ENCODE data around the gene ADCY2.

The ADCY2 gene

GRCh38 chr5:7813576-7813975, 417.6 kb downstream of the ADCY2 start:
- TF ChIP-seq CTCF (conservative IDR thresholded peaks at IDR 0.05; ENCODE audit: low read length): no peak
- DNase-seq (ENCODE audit: low read depth): no peak
- H3K4me3 ChIP-seq (ENCODE audit: low read length): no peak overlapping the region

DNA sequence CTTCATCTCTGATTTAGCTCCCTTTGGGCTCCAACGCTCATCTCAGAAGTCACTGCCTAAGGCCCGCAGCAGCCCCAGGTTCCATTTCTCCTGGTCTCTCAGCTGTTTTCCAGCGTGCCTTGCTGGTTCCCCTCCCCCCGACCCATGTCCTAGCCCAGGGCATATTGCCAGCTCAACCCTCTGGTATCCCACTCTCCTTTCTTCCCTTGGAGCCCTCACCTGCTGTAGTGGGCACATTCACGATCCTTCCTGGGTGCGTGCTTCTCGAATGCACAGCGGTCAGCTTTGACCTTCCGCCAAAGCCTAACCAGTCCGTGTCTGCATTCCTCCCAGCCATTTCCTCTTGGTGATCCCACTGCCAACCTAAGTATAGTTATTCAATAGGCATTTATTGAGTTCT, 418.9 kb downstream of the ADCY2 start:
- H3K4me3 ChIP-seq (ENCODE audit: low read length): no peak overlapping the region

DNA sequence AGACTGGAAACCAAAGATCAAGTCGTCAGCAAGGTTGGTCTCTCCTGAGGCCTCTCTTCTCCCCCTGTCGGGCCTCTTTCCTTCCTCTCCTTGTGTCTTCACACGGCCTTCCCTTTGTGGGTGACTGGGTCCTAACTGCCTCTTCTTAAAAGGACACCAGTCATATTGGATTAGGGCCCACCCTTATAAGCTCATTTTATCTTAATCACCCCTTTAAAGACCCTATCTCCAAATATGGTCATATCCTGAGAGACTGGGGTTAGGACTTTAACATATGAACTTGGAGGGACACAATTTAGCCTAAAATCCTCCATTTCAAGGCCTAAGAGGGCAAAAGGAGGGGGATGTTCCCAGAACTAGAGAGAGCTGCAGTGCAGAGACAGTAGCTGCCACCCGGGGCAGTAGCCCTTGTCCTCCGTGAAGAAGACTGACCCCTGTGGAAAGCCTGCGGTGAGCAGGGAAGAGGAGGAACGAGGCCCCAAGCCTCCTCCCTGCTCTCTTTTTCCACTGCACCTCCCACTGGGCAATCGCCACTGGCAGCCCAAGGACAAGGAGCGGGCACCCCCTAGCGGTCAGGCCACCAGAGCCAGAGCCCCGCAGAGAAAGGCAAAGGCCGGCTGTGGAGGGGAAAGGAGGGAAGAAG, 420.1 kb downstream of the ADCY2 start:
- no peak overlapping the region for H3K4me3 ChIP-seq (ENCODE audit: low read length)
- peak; percentile 53 for DNase-seq (ENCODE audit: low read depth)
- TF ChIP-seq CTCF (conservative IDR thresholded peaks at IDR 0.05; ENCODE audit: low read length): peak; percentile 75

More for the DNA sequence above, 418.9 kb downstream of the ADCY2 start:
- no peak for DNase-seq (ENCODE audit: low read depth)
- TF ChIP-seq CTCF (conservative IDR thresholded peaks at IDR 0.05; ENCODE audit: low read length): no peak

DNA sequence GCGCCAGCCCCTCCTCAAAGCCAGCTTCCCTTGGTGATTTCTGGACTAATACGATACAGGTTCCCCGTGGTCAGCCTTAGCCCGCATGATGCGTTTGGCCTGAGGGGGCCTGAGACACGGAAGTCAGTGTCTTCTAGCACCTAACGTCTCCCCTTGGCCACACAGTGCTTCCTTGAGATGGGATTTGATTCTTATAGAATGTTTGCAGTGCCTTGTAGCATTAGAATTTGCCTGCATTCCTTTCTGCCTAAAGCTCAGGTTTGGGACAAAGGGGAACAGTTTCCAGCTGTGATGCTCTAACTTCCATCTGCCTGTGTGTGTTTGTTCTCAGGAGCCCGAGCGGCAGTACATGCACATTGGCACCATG, 420.6 kb downstream of the ADCY2 start:
- TF ChIP-seq CTCF (conservative IDR thresholded peaks at IDR 0.05; ENCODE audit: low read length): no peak
- no peak for DNase-seq (ENCODE audit: low read depth)
- H3K4me3 ChIP-seq (ENCODE audit: low read length): no peak overlapping the region

DNA sequence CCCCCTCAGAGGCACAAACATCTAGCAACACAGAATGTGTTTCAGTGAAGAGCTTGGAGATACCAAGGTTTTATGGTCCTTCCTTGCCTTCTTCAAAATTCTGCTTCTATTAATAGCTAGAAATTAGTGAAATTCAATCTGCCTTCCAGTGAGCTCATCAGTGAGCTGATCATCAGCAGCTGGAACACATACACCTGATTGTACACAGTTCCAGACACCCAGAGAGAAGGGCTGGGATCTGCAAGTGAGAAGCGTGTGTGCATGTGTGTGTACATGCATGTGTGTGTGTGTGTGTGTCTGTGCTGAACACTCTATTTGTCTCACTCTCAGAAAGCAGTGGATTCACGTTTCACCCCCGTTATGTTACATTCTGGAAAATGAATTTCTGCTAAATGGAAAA, 426.5 kb downstream of the ADCY2 start:
- DNase-seq (ENCODE audit: low read depth): no peak
- H3K4me3 ChIP-seq (ENCODE audit: low read length): no peak overlapping the region
- TF ChIP-seq CTCF (conservative IDR thresholded peaks at IDR 0.05; ENCODE audit: low read length): no peak

GRCh38 chr5:7823594-7823993, 427.7 kb downstream of the ADCY2 start:
- TF ChIP-seq CTCF (conservative IDR thresholded peaks at IDR 0.05; ENCODE audit: low read length): no peak
- no peak overlapping the region for H3K4me3 ChIP-seq (ENCODE audit: low read length)
- no peak for DNase-seq (ENCODE audit: low read depth)

GRCh38 chr5:7824995-7825394, 429.1 kb downstream of the ADCY2 start:
- TF ChIP-seq CTCF (conservative IDR thresholded peaks at IDR 0.05; ENCODE audit: low read length): no peak
- no peak overlapping the region for H3K4me3 ChIP-seq (ENCODE audit: low read length)

More at GRCh38 chr5:7824995-7825394, 429.1 kb downstream of the ADCY2 start:
- no peak for DNase-seq (ENCODE audit: low read depth)
